ENCODE results near the gene IGSF23.
"Not testable (repeated sequence)": the region's sequence is repeated elsewhere in the genome, so short reads cannot be mapped to it uniquely, and the experiment has no call there.

Gene IGSF23

GRCh38 chr19:44587963-44588770 is 25.2 kb upstream of the IGSF23 start:
- H3K4me1 ChIP-seq (ENCODE audit: control insufficient read depth in 1 of 2, insufficient read depth in 2 of 2, low read length in 2 of 2) = peaks cover 35 to 44% of the 10 kb centered on the region in 2 donors
- no peak overlapping the region for H3K27ac ChIP-seq (ENCODE audit: low read depth, low read length)
- H3K36me3 ChIP-seq (ENCODE audit: control insufficient read depth in 1 of 2, insufficient read depth in 2 of 2, low read length in 2 of 2) = no peaks in the 10 kb centered on the region
- H3K9me3 ChIP-seq (ENCODE audit: control insufficient read depth in 1 of 2, low read length in 2 of 2) = no peaks in the 10 kb centered on the region
- H3K27me3 ChIP-seq (ENCODE audit: control insufficient read depth in 1 of 2, insufficient read depth in 2 of 2, low read length in 2 of 2) = no peaks in the 10 kb centered on the region
- no peak overlapping the region for H3K4me3 ChIP-seq (ENCODE audit: low read depth in 1 of 2, low read length in 2 of 2)
- no peak overlapping the region for H3K9ac ChIP-seq (ENCODE audit: low read depth in 1 of 2, low read length in 2 of 2)

- Histone ChIP-seq H3K9ac (ENCODE audit: low read depth in 1 of 2, low read length in 2 of 2) (no peak overlapping the region), H3K27me3 (ENCODE audit: control insufficient read depth in 1 of 2, insufficient read depth in 2 of 2, low read length in 2 of 2) (no peaks in the 10 kb centered on the region), H3K27ac (ENCODE audit: low read depth, low read length) (no peak overlapping the region), H3K9me3 (ENCODE audit: control insufficient read depth in 1 of 2, low read length in 2 of 2) (no peaks in the 10 kb centered on the region), H3K4me1 (ENCODE audit: control insufficient read depth in 1 of 2, insufficient read depth in 2 of 2, low read length in 2 of 2) (peaks cover 35 to 47% of the 10 kb centered on the region in 2 donors), H3K4me3 (ENCODE audit: low read depth in 1 of 2, low read length in 2 of 2) (no peak overlapping the region), H3K36me3 (ENCODE audit: control insufficient read depth in 1 of 2, insufficient read depth in 2 of 2, low read length in 2 of 2) (no peaks in the 10 kb centered on the region)
Observed at GRCh38 chr19:44588771-44589112, 24.6 kb upstream of the IGSF23 start.

GRCh38 chr19:44590245-44591059 is 22.9 kb upstream of the IGSF23 start:
- no peak overlapping the region for H3K4me3 ChIP-seq (ENCODE audit: low read depth in 1 of 2, low read length in 2 of 2)
- H3K9ac ChIP-seq (ENCODE audit: low read depth in 1 of 2, low read length in 2 of 2) = no peak overlapping the region
- H3K36me3 ChIP-seq (ENCODE audit: control insufficient read depth in 1 of 2, insufficient read depth in 2 of 2, low read length in 2 of 2) = no peaks in the 10 kb centered on the region
- no peaks in the 10 kb centered on the region for H3K27me3 ChIP-seq (ENCODE audit: control insufficient read depth in 1 of 2, insufficient read depth in 2 of 2, low read length in 2 of 2)
- no peaks in the 10 kb centered on the region for H3K9me3 ChIP-seq (ENCODE audit: control insufficient read depth in 1 of 2, low read length in 2 of 2)
- H3K4me1 ChIP-seq (ENCODE audit: control insufficient read depth in 1 of 2, insufficient read depth in 2 of 2, low read length in 2 of 2) = peaks cover 35 to 45% of the 10 kb centered on the region in 2 donors
- H3K27ac ChIP-seq (ENCODE audit: low read depth, low read length) = no peak overlapping the region

- not testable (repeated sequence) for H3K36me3 ChIP-seq (ENCODE audit: control insufficient read depth in 1 of 2, insufficient read depth in 2 of 2, low read length in 2 of 2); H3K9me3 ChIP-seq (ENCODE audit: control insufficient read depth in 1 of 2, low read length in 2 of 2); H3K9ac ChIP-seq (ENCODE audit: low read depth in 1 of 2, low read length in 2 of 2); H3K27me3 ChIP-seq (ENCODE audit: control insufficient read depth in 1 of 2, insufficient read depth in 2 of 2, low read length in 2 of 2); H3K4me3 ChIP-seq (ENCODE audit: low read depth in 1 of 2, low read length in 2 of 2); H3K27ac ChIP-seq (ENCODE audit: low read depth, low read length)
- H3K4me1 ChIP-seq (ENCODE audit: control insufficient read depth in 1 of 2, insufficient read depth in 2 of 2, low read length in 2 of 2) = peaks cover 38 to 53% of the 10 kb centered on the region in 2 donors
Observed at GRCh38 chr19:44591340-44591993, 21.9 kb upstream of the IGSF23 start.

GRCh38 chr19:44592451-44592890 is 20.9 kb upstream of the IGSF23 start:
- Histone ChIP-seq H3K9ac (ENCODE audit: low read depth in 1 of 2, low read length in 2 of 2) (no peak overlapping the region), H3K36me3 (ENCODE audit: control insufficient read depth in 1 of 2, insufficient read depth in 2 of 2, low read length in 2 of 2) (no peaks in the 10 kb centered on the region), H3K9me3 (ENCODE audit: control insufficient read depth in 1 of 2, low read length in 2 of 2) (no peaks in the 10 kb centered on the region), H3K27me3 (ENCODE audit: control insufficient read depth in 1 of 2, insufficient read depth in 2 of 2, low read length in 2 of 2) (no peaks in the 10 kb centered on the region), H3K27ac (ENCODE audit: low read depth, low read length) (no peak overlapping the region), H3K4me1 (ENCODE audit: control insufficient read depth in 1 of 2, insufficient read depth in 2 of 2, low read length in 2 of 2) (peaks cover 46 to 55% of the 10 kb centered on the region in 2 donors), H3K4me3 (ENCODE audit: low read depth in 1 of 2, low read length in 2 of 2) (no peak overlapping the region)

GRCh38 chr19:44593294-44593693 is 20.1 kb upstream of the IGSF23 start:
- H3K9ac ChIP-seq (ENCODE audit: low read depth in 1 of 2, low read length in 2 of 2) = no peak overlapping the region
- H3K9me3 ChIP-seq (ENCODE audit: control insufficient read depth in 1 of 2, low read length in 2 of 2) = no peaks in the 10 kb centered on the region
- H3K27me3 ChIP-seq (ENCODE audit: control insufficient read depth in 1 of 2, insufficient read depth in 2 of 2, low read length in 2 of 2) = no peaks in the 10 kb centered on the region
- no peak overlapping the region for H3K27ac ChIP-seq (ENCODE audit: low read depth, low read length)
- no peak overlapping the region for H3K4me3 ChIP-seq (ENCODE audit: low read depth in 1 of 2, low read length in 2 of 2)
- H3K36me3 ChIP-seq (ENCODE audit: control insufficient read depth in 1 of 2, insufficient read depth in 2 of 2, low read length in 2 of 2) = no peaks in the 10 kb centered on the region
- H3K4me1 ChIP-seq (ENCODE audit: control insufficient read depth in 1 of 2, insufficient read depth in 2 of 2, low read length in 2 of 2) = peaks cover 53 to 56% of the 10 kb centered on the region in 2 donors

- H3K4me3 ChIP-seq (ENCODE audit: low read depth in 1 of 2, low read length in 2 of 2); H3K36me3 ChIP-seq (ENCODE audit: control insufficient read depth in 1 of 2, insufficient read depth in 2 of 2, low read length in 2 of 2); H3K9ac ChIP-seq (ENCODE audit: low read depth in 1 of 2, low read length in 2 of 2); H3K27me3 ChIP-seq (ENCODE audit: control insufficient read depth in 1 of 2, insufficient read depth in 2 of 2, low read length in 2 of 2); H3K27ac ChIP-seq (ENCODE audit: low read depth, low read length); H3K9me3 ChIP-seq (ENCODE audit: control insufficient read depth in 1 of 2, low read length in 2 of 2): not testable (repeated sequence)
- peaks cover 52 to 55% of the 10 kb centered on the region in 2 donors for H3K4me1 ChIP-seq (ENCODE audit: control insufficient read depth in 1 of 2, insufficient read depth in 2 of 2, low read length in 2 of 2)
Observed at GRCh38 chr19:44593866-44594266, 19.5 kb upstream of the IGSF23 start.

GRCh38 chr19:44596428-44597130 is 16.8 kb upstream of the IGSF23 start:
- peaks cover 46 to 50% of the 10 kb centered on the region in 2 donors for H3K4me1 ChIP-seq (ENCODE audit: control insufficient read depth in 1 of 2, insufficient read depth in 2 of 2, low read length in 2 of 2)
- H3K9me3 ChIP-seq (ENCODE audit: control insufficient read depth in 1 of 2, low read length in 2 of 2) = no peaks in the 10 kb centered on the region
- H3K27ac ChIP-seq (ENCODE audit: low read depth, low read length) = peak overlapping the region; percentile 54
- H3K9ac ChIP-seq (ENCODE audit: low read depth in 1 of 2, low read length in 2 of 2) = peak overlapping the region in 1 of 2 donors; percentile 35
- no peaks in the 10 kb centered on the region for H3K27me3 ChIP-seq (ENCODE audit: control insufficient read depth in 1 of 2, insufficient read depth in 2 of 2, low read length in 2 of 2)
- peak overlapping the region in 1 of 2 donors; percentile 21 for H3K4me3 ChIP-seq (ENCODE audit: low read depth in 1 of 2, low read length in 2 of 2)
- H3K36me3 ChIP-seq (ENCODE audit: control insufficient read depth in 1 of 2, insufficient read depth in 2 of 2, low read length in 2 of 2) = no peaks in the 10 kb centered on the region

- peak overlapping the region in 1 of 2 donors; percentile 18 for H3K9ac ChIP-seq (ENCODE audit: low read depth in 1 of 2, low read length in 2 of 2)
- peak overlapping the region; percentile 36 for H3K27ac ChIP-seq (ENCODE audit: low read depth, low read length)
- no peaks in the 10 kb centered on the region for H3K36me3 ChIP-seq (ENCODE audit: control insufficient read depth in 1 of 2, insufficient read depth in 2 of 2, low read length in 2 of 2)
- H3K4me3 ChIP-seq (ENCODE audit: low read depth in 1 of 2, low read length in 2 of 2) = no peak overlapping the region
- H3K9me3 ChIP-seq (ENCODE audit: control insufficient read depth in 1 of 2, low read length in 2 of 2) = no peaks in the 10 kb centered on the region
- H3K27me3 ChIP-seq (ENCODE audit: control insufficient read depth in 1 of 2, insufficient read depth in 2 of 2, low read length in 2 of 2) = no peaks in the 10 kb centered on the region
- peaks cover 45 to 51% of the 10 kb centered on the region in 2 donors for H3K4me1 ChIP-seq (ENCODE audit: control insufficient read depth in 1 of 2, insufficient read depth in 2 of 2, low read length in 2 of 2)
Observed at GRCh38 chr19:44597131-44597491, 16.3 kb upstream of the IGSF23 start.
